OCI-LY1 (cell line): ENCODE data around the gene SNX8.
A peak's percentile ranks its signal among the peaks of the same experiment; 100 is the strongest.

ENCODE experiments used
- H2AFZ ChIP-seq: fragments of 200-600 bp; sonication (generic), shearing (Covaris generic); 2 replicates; pipeline ENCODE4 v1.6.0; 2014; ENCODE audit warnings: antibody characterized with exemption, mild to moderate bottlenecking, low read length
- H3F3A ChIP-seq: fragments of 200-600 bp; sonication (generic), shearing (Covaris generic); 2 replicates; pipeline ENCODE4 v1.6.0; 2014; ENCODE audit warnings: mild to moderate bottlenecking, antibody characterized with exemption, low read length, moderate library complexity; ENCODE audit not compliant: insufficient read depth
- H3K27ac ChIP-seq: fragments of 200-600 bp; sonication (generic); 2 replicates; pipeline ENCODE4 v1.5.1; 2014; ENCODE audit warnings: low read length, mixed run types, mild to moderate bottlenecking, low read depth; ENCODE audit not compliant: poor library complexity, severe bottlenecking
- H3K27me3 ChIP-seq: fragments of 200-600 bp; sonication (generic); 2 replicates; pipeline ENCODE4 v1.6.0; 2014; ENCODE audit warnings: antibody characterized with exemption, mild to moderate bottlenecking, low read length, moderate library complexity; ENCODE audit not compliant: insufficient read depth
- H3K36me3 ChIP-seq: fragments of 200-600 bp; sonication (generic); 2 replicates; pipeline ENCODE4 v1.6.1; 2014; ENCODE audit warnings: mild to moderate bottlenecking, antibody characterized with exemption, low read length, moderate library complexity, mixed read lengths; ENCODE audit not compliant: insufficient read depth
- H3K4me1 ChIP-seq: fragments of 200-600 bp; sonication (generic); 2 replicates; pipeline ENCODE4 v1.5.1; 2014; ENCODE audit warnings: mild to moderate bottlenecking, low read length, moderate library complexity; ENCODE audit not compliant: insufficient read depth, severe bottlenecking
- H3K4me2 ChIP-seq: fragments of 200-600 bp; sonication (generic), shearing (Covaris generic); 2 replicates; pipeline ENCODE4 v1.6.1; 2014; ENCODE audit warnings: low read length
- H3K4me3 ChIP-seq: fragments of 200-600 bp; sonication (generic); 2 replicates; pipeline ENCODE4 v1.5.1; 2014; ENCODE audit warnings: low read length, low read depth, mild to moderate bottlenecking, mixed read lengths; ENCODE audit not compliant: poor library complexity, severe bottlenecking
- H3K79me2 ChIP-seq: fragments of 200-600 bp; shearing (Covaris generic); 2 replicates; pipeline ENCODE4 v1.6.1; 2016; ENCODE audit warnings: mixed run types, low read length, mixed read lengths; ENCODE audit not compliant: insufficient read depth
- H3K9ac ChIP-seq: fragments of 200-600 bp; sonication (generic), shearing (Covaris generic); 2 replicates; pipeline ENCODE4 v1.6.1; 2014; ENCODE audit warnings: mild to moderate bottlenecking, low read length, mixed read lengths
- H3K9me2 ChIP-seq: fragments of 200-600 bp; sonication (generic), shearing (Covaris generic); 2 replicates; pipeline ENCODE4 v1.6.1; 2014; ENCODE audit warnings: low read depth, mild to moderate bottlenecking, low read length, mixed read lengths
- H3K9me3 ChIP-seq: fragments of 200-600 bp; shearing (Covaris generic); 2 replicates; pipeline ENCODE4 v1.6.1; 2014; ENCODE audit warnings: low read length, mixed read lengths
- H4K20me1 ChIP-seq: fragments of 200-600 bp; sonication (generic), shearing (Covaris generic); 2 replicates; pipeline ENCODE4 v1.6.0; 2016; ENCODE audit warnings: mild to moderate bottlenecking, low read length; ENCODE audit not compliant: insufficient read depth
- EZH2 ChIP-seq: fragments of 200-600 bp; sonication (generic), shearing (Covaris generic); IDR thresholded peaks from 2 replicates; pipeline ENCODE4 v1.8.0; 2017; ENCODE audit warnings: borderline replicate concordance, mixed run types, mild to moderate bottlenecking, antibody characterized with exemption, low read length, moderate library complexity, mixed read lengths
- TF ChIP-seq, protein P1 (sequence below): fragments of 200-600 bp; sonication (generic), shearing (Covaris generic); IDR thresholded peaks from 2 replicates; pipeline ENCODE4 v1.5.1; 2017; ENCODE audit warnings: mild to moderate bottlenecking, antibody characterized with exemption, low read length, moderate library complexity, mixed read lengths

Gene SNX8

DNA sequence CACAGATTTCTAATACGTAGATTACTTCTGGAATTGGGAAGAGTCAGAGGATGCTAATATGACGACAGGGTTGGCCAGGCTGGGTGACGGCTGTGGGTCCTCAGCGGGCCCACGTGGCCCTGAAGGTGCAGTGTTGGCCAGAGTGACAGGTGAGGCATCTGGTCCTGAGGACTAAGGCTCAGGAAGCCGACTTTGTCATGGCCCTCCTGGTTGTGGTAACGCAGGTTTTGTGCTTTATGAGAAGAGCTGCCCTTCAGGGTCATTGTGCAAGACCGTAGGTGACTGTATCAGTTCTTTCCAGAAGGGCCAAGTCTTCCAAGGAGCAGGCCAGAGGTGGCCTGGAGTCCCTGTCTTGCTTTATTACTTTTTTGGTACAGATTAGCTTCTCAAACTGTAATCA is 42.9 kb upstream of the SNX8 start:
- no peaks in the 10 kb centered on the region for H3K27me3 ChIP-seq
- H3K9ac ChIP-seq, result peak overlapping the region; percentile 1; the same call in 1 of the 2 replicates
- peak overlapping the region; percentile 90 for H3K4me2 ChIP-seq
- H3K36me3 ChIP-seq, result peaks cover 65% of the 10 kb centered on the region
- no peaks in the 10 kb centered on the region for H3K9me3 ChIP-seq
- H3F3A ChIP-seq, result no peaks in the 10 kb centered on the region
- H3K27ac ChIP-seq, result no peak overlapping the region
- no peak overlapping the region for H2AFZ ChIP-seq
- peaks cover 63% of the 10 kb centered on the region for H3K79me2 ChIP-seq
- peak overlapping the region; percentile 99 for H3K4me3 ChIP-seq
- no peaks in the 10 kb centered on the region for H3K9me2 ChIP-seq
- 0 out of 2 replicates have a peak, but pooled peaks cover 2% of the 10 kb centered on the region for H4K20me1 ChIP-seq
- peaks cover 40% of the 10 kb centered on the region for H3K4me1 ChIP-seq
- TF ChIP-seq EZH2, result no peak
- TF ChIP-seq, protein P1, sequence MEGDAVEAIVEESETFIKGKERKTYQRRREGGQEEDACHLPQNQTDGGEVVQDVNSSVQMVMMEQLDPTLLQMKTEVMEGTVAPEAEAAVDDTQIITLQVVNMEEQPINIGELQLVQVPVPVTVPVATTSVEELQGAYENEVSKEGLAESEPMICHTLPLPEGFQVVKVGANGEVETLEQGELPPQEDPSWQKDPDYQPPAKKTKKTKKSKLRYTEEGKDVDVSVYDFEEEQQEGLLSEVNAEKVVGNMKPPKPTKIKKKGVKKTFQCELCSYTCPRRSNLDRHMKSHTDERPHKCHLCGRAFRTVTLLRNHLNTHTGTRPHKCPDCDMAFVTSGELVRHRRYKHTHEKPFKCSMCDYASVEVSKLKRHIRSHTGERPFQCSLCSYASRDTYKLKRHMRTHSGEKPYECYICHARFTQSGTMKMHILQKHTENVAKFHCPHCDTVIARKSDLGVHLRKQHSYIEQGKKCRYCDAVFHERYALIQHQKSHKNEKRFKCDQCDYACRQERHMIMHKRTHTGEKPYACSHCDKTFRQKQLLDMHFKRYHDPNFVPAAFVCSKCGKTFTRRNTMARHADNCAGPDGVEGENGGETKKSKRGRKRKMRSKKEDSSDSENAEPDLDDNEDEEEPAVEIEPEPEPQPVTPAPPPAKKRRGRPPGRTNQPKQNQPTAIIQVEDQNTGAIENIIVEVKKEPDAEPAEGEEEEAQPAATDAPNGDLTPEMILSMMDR, result no peak

DNA sequence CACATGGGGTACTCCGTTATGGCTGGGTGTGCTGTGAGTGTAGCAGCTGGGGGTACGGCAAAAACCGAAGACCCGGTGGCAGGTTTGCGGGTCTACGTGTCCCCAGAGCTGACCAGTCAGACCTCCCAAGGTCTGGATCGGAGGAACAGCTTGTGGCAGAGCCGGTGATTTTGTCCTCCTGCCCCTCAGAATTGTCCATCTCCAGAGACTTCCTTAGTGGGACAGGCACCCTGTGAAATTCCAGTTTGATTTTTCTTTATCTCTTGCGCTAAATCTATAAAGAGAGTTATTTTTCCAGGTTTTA is 41.4 kb upstream of the SNX8 start:
- Histone ChIP-seq H3F3A (no peaks in the 10 kb centered on the region), H3K4me3 (peak overlapping the region; percentile 99), H4K20me1 (0 out of 2 replicates have a peak, but pooled peaks cover 2% of the 10 kb centered on the region)

DNA sequence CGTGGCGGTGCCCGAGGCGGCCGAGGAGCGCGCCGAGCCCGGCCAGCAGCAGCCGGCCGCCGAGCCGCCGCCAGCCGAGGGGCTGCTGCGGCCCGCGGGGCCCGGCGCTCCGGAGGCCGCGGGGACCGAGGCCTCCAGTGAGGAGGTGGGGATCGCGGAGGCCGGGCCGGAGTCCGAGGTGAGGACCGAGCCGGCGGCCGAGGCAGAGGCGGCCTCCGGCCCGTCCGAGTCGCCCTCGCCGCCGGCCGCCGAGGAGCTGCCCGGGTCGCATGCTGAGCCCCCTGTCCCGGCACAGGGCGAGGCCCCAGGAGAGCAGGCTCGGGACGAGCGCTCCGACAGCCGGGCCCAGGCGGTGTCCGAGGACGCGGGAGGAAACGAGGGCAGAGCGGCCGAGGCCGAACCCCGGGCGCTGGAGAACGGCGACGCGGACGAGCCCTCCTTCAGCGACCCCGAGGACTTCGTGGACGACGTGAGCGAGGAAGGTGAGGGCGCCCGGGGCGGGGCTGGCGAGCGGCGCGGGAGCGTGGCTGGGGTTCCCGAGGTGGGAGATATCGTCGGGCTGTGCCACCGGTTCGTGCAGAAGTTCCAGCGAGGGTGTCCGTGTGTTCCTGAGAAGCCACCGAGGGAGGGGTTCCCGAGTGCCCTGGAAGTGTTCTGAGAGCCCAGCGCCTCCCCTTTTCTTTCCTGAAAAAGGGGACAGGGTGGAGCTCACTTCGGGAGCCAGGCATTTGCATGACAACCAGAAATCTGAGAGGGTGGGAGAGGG is 40.9 kb upstream of the SNX8 start:
- H3K27ac ChIP-seq, result peak overlapping the region; percentile 23
- H3K9me2 ChIP-seq, result no peaks in the 10 kb centered on the region
- 0 out of 2 replicates have a peak, but pooled peaks cover 2% of the 10 kb centered on the region for H4K20me1 ChIP-seq
- H3K79me2 ChIP-seq, result peaks cover 53% of the 10 kb centered on the region
- no peaks in the 10 kb centered on the region for H3F3A ChIP-seq
- TF ChIP-seq EZH2, result no peak
- TF ChIP-seq, protein P1, result no peak
- peak overlapping the region; percentile 90 for H3K4me2 ChIP-seq
- H3K27me3 ChIP-seq, result no peaks in the 10 kb centered on the region
- peak overlapping the region; percentile 99 for H3K4me3 ChIP-seq
- peaks cover 40% of the 10 kb centered on the region for H3K4me1 ChIP-seq
- H2AFZ ChIP-seq, result no peak overlapping the region
- no peaks in the 10 kb centered on the region for H3K9me3 ChIP-seq
- H3K36me3 ChIP-seq, result peaks cover 48% of the 10 kb centered on the region
- H3K9ac ChIP-seq, result peak overlapping the region; percentile 98

More for the DNA sequence above, 41.4 kb upstream of the SNX8 start:
- TF ChIP-seq, protein P1, result no peak
- no peak for TF ChIP-seq EZH2
- Histone ChIP-seq H2AFZ (no peak overlapping the region), H3K4me2 (peak overlapping the region; percentile 90), H3K9ac (peak overlapping the region; percentile 98), H3K4me1 (peaks cover 40% of the 10 kb centered on the region), H3K36me3 (peaks cover 54% of the 10 kb centered on the region), H3K79me2 (peaks cover 58% of the 10 kb centered on the region), H3K9me3 (no peaks in the 10 kb centered on the region), H3K27ac (peak overlapping the region; percentile 23), H3K27me3 (no peaks in the 10 kb centered on the region), H3K9me2 (no peaks in the 10 kb centered on the region)
